ENCODE data around the gene VAT1.

The VAT1 gene

DNA sequence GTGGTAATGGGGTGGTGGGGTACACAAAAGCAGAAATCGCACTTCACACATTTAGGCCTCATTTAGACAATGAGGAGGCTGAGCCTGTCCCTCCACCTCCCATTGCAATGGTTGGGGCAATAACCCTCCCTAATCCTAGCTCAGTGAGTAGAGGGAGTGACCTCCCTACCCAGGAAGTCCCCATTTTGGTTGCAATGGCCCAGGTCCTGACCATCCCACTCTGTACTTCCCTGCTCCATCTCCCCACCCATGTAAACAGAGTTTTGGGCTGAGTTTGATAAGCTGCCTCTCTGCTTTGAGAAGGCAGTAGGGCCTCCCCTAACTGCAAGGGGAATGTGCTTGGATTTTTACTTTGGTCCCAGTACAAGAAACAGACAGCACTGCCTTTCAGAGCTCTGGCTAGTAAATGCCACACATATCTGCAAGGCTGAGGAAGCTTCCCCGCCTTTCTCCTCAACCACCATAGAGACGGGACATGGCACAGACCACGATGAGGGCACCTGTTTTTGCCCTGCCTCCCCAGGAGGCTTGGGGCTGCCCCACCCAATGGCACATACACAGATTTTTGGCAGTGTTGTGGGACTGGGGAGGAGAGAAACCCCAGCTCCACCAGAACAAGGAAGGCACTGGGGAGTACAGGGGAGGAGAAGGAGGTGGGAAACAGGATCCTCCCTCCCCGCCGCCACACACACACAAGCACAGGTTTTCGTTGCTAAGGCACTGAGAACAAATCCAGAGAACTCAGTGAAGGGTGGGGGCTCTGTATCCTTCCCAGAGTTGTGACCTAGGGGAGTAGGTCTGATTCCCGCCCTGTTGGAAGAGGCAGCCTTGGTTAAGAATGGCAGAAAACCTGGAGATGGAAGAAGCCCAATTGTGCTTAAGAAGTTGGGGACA, 7.3 kb downstream of the VAT1 start:
- no peak for TF ChIP-seq EZH2 (IDR thresholded peaks at IDR 0.05; ENCODE audit: borderline replicate concordance, low read depth, low read length, severe bottlenecking)
- TF ChIP-seq, protein P1, sequence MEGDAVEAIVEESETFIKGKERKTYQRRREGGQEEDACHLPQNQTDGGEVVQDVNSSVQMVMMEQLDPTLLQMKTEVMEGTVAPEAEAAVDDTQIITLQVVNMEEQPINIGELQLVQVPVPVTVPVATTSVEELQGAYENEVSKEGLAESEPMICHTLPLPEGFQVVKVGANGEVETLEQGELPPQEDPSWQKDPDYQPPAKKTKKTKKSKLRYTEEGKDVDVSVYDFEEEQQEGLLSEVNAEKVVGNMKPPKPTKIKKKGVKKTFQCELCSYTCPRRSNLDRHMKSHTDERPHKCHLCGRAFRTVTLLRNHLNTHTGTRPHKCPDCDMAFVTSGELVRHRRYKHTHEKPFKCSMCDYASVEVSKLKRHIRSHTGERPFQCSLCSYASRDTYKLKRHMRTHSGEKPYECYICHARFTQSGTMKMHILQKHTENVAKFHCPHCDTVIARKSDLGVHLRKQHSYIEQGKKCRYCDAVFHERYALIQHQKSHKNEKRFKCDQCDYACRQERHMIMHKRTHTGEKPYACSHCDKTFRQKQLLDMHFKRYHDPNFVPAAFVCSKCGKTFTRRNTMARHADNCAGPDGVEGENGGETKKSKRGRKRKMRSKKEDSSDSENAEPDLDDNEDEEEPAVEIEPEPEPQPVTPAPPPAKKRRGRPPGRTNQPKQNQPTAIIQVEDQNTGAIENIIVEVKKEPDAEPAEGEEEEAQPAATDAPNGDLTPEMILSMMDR (IDR thresholded peaks at IDR 0.05; ENCODE audit: borderline replicate concordance, extremely low read depth, low read length, poor library complexity, severe bottlenecking): no peak
- Histone ChIP-seq H3K27me3 (ENCODE audit: insufficient read depth, low read length, poor library complexity) (no peaks in the 10 kb centered on the region), H3K4me2 (ENCODE audit: insufficient read depth, low read length) (no peak overlapping the region), H3K9me3 (ENCODE audit: insufficient read depth, low read length, severe bottlenecking) (no peaks in the 10 kb centered on the region), H2AFZ (ENCODE audit: low read depth, low read length) (no peak overlapping the region), H3K36me3 (ENCODE audit: insufficient read depth, low read length) (peaks cover 17% of the 10 kb centered on the region), H4K20me1 (ENCODE audit: insufficient read depth, low read length) (no peaks in the 10 kb centered on the region), H3K4me3 (ENCODE audit: low read depth in 1 of 2, low read length in 2 of 2) (no peak overlapping the region), H3K27ac (ENCODE audit: low read length) (no peak overlapping the region), H3K4me1 (ENCODE audit: insufficient read depth, low read length) (no peaks in the 10 kb centered on the region), H3K79me2 (ENCODE audit: insufficient read depth, low read length) (no peaks in the 10 kb centered on the region), H3K9ac (ENCODE audit: low read depth, low read length) (no peak overlapping the region)
- no peak for ATAC-seq (ENCODE audit: insufficient read depth, low read depth)
- no peak for DNase-seq

DNA sequence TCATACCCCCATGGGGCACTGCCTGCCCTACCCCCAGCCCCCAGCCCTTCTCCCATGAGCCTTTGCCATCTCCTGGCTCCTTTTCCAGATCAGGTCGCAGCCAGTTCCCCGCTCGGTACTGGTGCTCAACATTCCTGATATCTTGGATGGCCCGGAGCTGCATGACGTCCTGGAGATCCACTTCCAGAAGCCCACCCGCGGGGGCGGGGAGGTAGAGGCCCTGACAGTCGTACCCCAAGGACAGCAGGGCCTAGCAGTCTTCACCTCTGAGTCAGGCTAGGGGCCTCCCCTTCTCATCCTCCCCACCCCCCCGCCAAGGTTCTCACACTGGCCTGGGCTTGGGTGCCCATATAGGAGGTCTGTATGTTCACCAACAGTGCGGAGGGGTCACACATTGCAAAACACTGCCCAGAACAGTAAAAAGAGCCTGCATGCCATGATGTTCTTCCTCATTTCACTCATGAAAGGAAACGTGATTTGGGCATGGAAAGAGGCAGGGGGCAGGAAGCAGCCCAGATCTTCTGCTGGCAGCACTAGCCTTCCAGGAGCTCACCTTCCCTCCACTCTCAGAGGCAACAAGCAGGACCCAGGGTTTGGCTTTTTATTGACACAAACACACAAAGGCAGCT, 8.1 kb downstream of the VAT1 start:
- no peaks in the 10 kb centered on the region for H3K79me2 ChIP-seq (ENCODE audit: insufficient read depth, low read length)
- no peaks in the 10 kb centered on the region for H4K20me1 ChIP-seq (ENCODE audit: insufficient read depth, low read length)
- no peak overlapping the region for H3K27ac ChIP-seq (ENCODE audit: low read length)
- no peaks in the 10 kb centered on the region for H3K27me3 ChIP-seq (ENCODE audit: insufficient read depth, low read length, poor library complexity)
- TF ChIP-seq, protein P1 (IDR thresholded peaks at IDR 0.05; ENCODE audit: borderline replicate concordance, extremely low read depth, low read length, poor library complexity, severe bottlenecking): no peak
- no peak for TF ChIP-seq EZH2 (IDR thresholded peaks at IDR 0.05; ENCODE audit: borderline replicate concordance, low read depth, low read length, severe bottlenecking)
- H3K4me2 ChIP-seq (ENCODE audit: insufficient read depth, low read length): no peak overlapping the region
- DNase-seq (no peak), ATAC-seq (ENCODE audit: insufficient read depth, low read depth) (no peak)
- H3K4me3 ChIP-seq (ENCODE audit: low read depth in 1 of 2, low read length in 2 of 2): no peak overlapping the region
- H3K9ac ChIP-seq (ENCODE audit: low read depth, low read length): no peak overlapping the region
- H3K4me1 ChIP-seq (ENCODE audit: insufficient read depth, low read length): no peaks in the 10 kb centered on the region
- H2AFZ ChIP-seq (ENCODE audit: low read depth, low read length): no peak overlapping the region
- H3K36me3 ChIP-seq (ENCODE audit: insufficient read depth, low read length): peaks cover 17% of the 10 kb centered on the region
- H3K9me3 ChIP-seq (ENCODE audit: insufficient read depth, low read length, severe bottlenecking): no peaks in the 10 kb centered on the region

DNA sequence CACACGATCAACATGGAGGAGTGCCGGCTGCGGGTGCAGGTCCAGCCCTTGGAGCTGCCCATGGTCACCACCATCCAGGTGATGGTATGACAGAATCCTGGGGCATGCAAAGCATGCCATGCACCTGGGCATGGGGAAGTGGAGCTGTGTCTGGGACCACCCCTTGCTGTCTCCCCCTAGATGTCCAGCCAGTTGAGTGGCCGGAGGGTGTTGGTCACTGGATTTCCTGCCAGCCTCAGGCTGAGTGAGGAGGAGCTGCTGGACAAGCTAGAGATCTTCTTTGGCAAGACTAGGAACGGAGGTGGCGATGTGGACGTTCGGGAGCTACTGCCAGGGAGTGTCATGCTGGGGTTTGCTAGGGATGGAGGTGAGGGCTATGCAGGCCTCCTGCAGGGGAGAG, 8.9 kb downstream of the VAT1 start:
- ATAC-seq (ENCODE audit: insufficient read depth, low read depth) (no peak), DNase-seq (no peak)
- Histone ChIP-seq H3K4me1 (ENCODE audit: insufficient read depth, low read length) (no peaks in the 10 kb centered on the region), H2AFZ (ENCODE audit: low read depth, low read length) (no peak overlapping the region), H3K9ac (ENCODE audit: low read depth, low read length) (no peak overlapping the region), H4K20me1 (ENCODE audit: insufficient read depth, low read length) (no peaks in the 10 kb centered on the region), H3K9me3 (ENCODE audit: insufficient read depth, low read length, severe bottlenecking) (no peaks in the 10 kb centered on the region), H3K79me2 (ENCODE audit: insufficient read depth, low read length) (no peaks in the 10 kb centered on the region), H3K27me3 (ENCODE audit: insufficient read depth, low read length, poor library complexity) (no peaks in the 10 kb centered on the region), H3K4me2 (ENCODE audit: insufficient read depth, low read length) (no peak overlapping the region), H3K36me3 (ENCODE audit: insufficient read depth, low read length) (peaks cover 17% of the 10 kb centered on the region), H3K27ac (ENCODE audit: low read length) (no peak overlapping the region), H3K4me3 (ENCODE audit: low read depth in 1 of 2, low read length in 2 of 2) (no peak overlapping the region)
- no peak for TF ChIP-seq EZH2 (IDR thresholded peaks at IDR 0.05; ENCODE audit: borderline replicate concordance, low read depth, low read length, severe bottlenecking)
- TF ChIP-seq, protein P1 (IDR thresholded peaks at IDR 0.05; ENCODE audit: borderline replicate concordance, extremely low read depth, low read length, poor library complexity, severe bottlenecking): no peak
